Mononuclear cell (primary cell): Measurements from ENCODE around the gene CHKB. TPM values are rescaled to one million over a fixed set of nuclear protein-coding genes. Genes with fewer than 3 reads are reported as not detected.
A peak's percentile ranks its signal among the peaks of the same experiment; 100 is the strongest.
"Not testable (repeated sequence)": the region's sequence is repeated elsewhere in the genome, so short reads cannot be mapped to it uniquely, and the experiment has no call there.

Source experiments
- H3K27me3 ChIP-seq: 2 replicates; pipeline ENCODE4 v1.6.0; 2011; ENCODE audit warnings: low read length, control low read depth; ENCODE audit not compliant: insufficient read depth
- H3K4me1 ChIP-seq: 2 replicates; pipeline ENCODE4 v1.5.1; 2011; ENCODE audit warnings: mild to moderate bottlenecking, low read length, control low read depth; ENCODE audit not compliant: insufficient read depth
- H3K4me3 ChIP-seq: 2 replicates; pipeline ENCODE4 v1.5.1; 2011; ENCODE audit warnings: mild to moderate bottlenecking, low read length, moderate library complexity
- H3K9me3 ChIP-seq: 2 replicates; pipeline ENCODE4 v1.5.1; 2011; ENCODE audit warnings: low read depth, mild to moderate bottlenecking, control low read depth, low read length
- total RNA-seq: library from RNA; depleted of rRNA; stranded (reverse); fragments of >200 nt; gene quantifications from one replicate; pipeline ENCODE4 v1.2.3, GENCODE V29; 2012

Gene CHKB
- total RNA-seq, 1 donor = 40.0 TPM

- Histone ChIP-seq H3K27me3 (no peaks in the 10 kb centered on the region), H3K9me3 (no peaks in the 10 kb centered on the region), H3K4me3 (peak overlapping the region; percentile 46), H3K4me1 (peaks cover 36% of the 10 kb centered on the region)
Observed at GRCh38 chr22:50621356-50621880, 38.8 kb upstream of the CHKB start.

DNA sequence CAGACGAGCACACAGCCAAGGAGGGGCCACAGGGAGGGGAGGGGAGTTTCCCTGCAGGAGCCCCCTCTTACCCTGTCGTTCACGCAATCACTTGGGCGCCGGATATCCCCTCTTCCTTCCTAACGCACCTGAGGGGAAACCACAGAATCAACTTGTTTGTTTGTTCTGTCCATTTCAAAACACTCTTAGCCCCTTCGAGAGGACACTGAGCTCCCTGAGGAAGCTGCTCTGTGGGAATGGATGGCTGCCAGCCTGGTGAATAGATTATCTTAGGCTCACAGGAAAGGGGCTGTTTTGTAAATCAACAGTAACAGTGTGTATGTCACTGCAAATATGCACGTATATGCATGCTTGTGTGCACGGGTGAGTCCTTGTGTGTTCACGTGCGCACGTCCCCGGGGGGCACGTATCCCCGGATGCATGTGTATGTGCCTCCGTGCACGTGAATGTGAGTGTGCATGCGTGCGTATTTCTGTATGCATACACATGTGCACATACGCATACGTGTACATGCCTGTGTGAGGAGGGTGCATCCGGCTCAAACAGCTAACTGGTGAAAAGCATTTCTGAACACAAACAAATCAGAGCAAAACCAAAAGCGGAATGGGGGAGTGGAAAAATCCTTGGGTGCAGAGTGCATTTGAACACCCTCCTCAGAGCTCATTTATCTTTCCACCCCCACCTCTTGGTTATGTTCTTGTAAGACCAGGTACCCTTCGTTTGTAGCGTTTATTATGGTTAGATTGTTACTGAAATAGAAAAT is 38.1 kb upstream of the CHKB start:
- Histone ChIP-seq H3K27me3 (no peaks in the 10 kb centered on the region), H3K4me1 (peaks cover 36% of the 10 kb centered on the region), H3K4me3 (peak overlapping the region; percentile 46), H3K9me3 (no peaks in the 10 kb centered on the region)

DNA sequence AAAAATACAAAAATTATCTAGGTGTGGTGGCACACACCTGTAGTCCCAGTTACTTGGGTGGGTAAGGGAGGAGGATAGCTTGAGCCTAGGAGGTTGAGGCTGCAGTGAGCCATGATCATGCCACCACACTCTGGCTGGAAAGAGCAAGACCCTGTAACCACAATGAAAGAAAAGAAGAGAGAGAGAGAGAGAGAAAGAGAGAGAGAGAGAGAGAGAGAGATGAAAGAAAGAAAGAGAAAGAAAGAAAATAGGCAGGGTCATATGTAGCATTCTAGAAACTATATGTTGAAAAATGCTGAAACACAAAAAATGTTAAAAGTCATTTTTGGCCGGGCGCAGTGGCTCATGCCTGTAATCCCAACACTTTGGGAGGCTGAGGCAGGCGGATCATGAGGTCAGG is 31.6 kb upstream of the CHKB start:
- not testable (repeated sequence) for H3K4me3 ChIP-seq, H3K9me3 ChIP-seq, H3K4me1 ChIP-seq, H3K27me3 ChIP-seq

GRCh38 chr22:50613291-50613981 is 30.8 kb upstream of the CHKB start:
- H3K4me1 ChIP-seq = no peaks in the 10 kb centered on the region
- no peak overlapping the region for H3K4me3 ChIP-seq

GRCh38 chr22:50612528-50613221 is 30.0 kb upstream of the CHKB start:
- Histone ChIP-seq H3K9me3 (no peaks in the 10 kb centered on the region), H3K4me1 (no peaks in the 10 kb centered on the region), H3K4me3 (no peak overlapping the region), H3K27me3 (no peaks in the 10 kb centered on the region)

More at GRCh38 chr22:50613291-50613981, 30.8 kb upstream of the CHKB start:
- H3K27me3 ChIP-seq = no peaks in the 10 kb centered on the region
- no peaks in the 10 kb centered on the region for H3K9me3 ChIP-seq

DNA sequence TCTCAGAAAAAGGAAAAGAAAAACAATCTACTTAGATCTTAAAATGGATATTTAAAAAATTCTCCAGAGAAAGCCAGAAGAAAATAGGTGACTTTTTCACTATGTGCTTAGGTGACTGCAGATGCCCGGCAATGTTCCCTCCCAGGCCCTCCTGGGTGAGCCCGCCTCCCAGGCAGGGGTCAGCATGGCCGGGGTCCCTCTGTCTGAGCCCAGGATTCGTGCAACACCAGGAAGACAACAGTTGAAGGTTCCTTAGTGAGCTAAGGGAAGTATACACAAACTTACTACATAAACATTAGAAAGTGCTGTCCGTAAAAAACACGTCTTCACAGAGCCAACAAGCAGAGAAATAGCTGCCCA is 29.5 kb upstream of the CHKB start:
- Histone ChIP-seq H3K4me1 (no peaks in the 10 kb centered on the region), H3K4me3 (no peak overlapping the region), H3K9me3 (no peaks in the 10 kb centered on the region), H3K27me3 (no peaks in the 10 kb centered on the region)

DNA sequence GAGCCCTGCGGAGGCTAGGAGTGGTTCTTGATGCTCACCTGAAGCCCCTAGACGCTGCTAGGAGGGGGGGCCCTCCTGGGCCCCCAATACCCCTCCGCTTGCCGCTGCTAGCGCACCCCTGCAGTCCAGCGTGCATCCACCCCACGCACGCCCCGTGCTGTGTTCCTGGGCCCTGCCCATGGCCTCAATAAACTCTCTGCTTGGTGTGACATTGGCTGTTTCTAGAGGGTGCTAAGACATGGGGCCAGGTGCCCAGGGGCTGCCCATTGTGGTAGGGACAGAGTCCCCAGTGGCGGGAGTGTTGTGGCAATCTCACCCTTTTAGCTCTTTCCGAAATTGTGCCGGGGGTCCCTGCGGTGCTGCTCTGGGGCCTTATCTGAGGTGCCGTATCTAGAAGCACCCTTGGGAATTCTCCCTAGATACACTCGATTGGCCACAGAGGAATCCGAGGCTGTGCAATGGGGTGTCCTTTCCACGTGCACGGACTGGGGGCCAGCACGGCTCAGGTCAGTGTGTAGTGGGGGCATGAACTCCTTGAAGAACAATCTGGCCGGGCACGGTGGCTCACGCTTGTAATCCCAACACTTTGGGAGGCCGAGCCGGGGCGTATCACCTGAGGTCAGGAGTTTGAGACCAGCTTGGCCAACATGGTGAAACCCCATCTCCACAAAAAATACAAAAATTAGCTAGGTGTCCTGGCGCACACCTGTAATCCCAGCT is 28.9 kb upstream of the CHKB start:
- H3K9me3 ChIP-seq = no peaks in the 10 kb centered on the region
- H3K27me3 ChIP-seq = no peaks in the 10 kb centered on the region
- no peak overlapping the region for H3K4me3 ChIP-seq
- H3K4me1 ChIP-seq = no peaks in the 10 kb centered on the region

- H3K4me3 ChIP-seq = no peak overlapping the region
- H3K9me3 ChIP-seq = no peaks in the 10 kb centered on the region
Observed at GRCh38 chr22:50610581-50610980, 27.9 kb upstream of the CHKB start.

GRCh38 chr22:50610041-50610451 is 27.4 kb upstream of the CHKB start:
- no peaks in the 10 kb centered on the region for H3K9me3 ChIP-seq
- H3K27me3 ChIP-seq = peaks cover 6% of the 10 kb centered on the region
- H3K4me1 ChIP-seq = no peaks in the 10 kb centered on the region

More at GRCh38 chr22:50610581-50610980, 27.9 kb upstream of the CHKB start:
- Histone ChIP-seq H3K27me3 (peaks cover 3% of the 10 kb centered on the region), H3K4me1 (no peaks in the 10 kb centered on the region)

DNA sequence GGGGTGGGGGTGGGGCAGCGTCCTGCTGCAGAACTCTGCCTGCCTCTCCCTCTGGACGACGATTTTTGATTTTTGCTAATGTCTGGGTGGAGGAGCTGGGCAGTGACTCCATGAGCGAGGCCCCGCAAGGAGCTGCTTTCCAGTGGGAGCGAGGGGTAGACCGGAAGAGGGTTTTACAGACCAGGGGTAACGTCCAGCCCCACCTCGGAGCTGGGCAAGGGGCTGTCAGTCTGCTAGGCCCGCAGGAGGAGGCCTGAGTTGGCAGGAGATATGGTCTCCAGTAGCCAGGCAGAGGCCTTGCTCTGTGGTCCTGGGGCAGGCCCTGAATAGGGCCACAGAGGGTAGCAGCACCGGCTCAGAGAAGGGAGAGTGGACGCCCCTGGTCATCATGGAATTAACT is 26.9 kb upstream of the CHKB start:
- Histone ChIP-seq H3K4me1 (no peaks in the 10 kb centered on the region), H3K27me3 (peaks cover 10% of the 10 kb centered on the region), H3K9me3 (no peaks in the 10 kb centered on the region)

More at GRCh38 chr22:50610041-50610451, 27.4 kb upstream of the CHKB start:
- H3K4me3 ChIP-seq = no peak overlapping the region

DNA sequence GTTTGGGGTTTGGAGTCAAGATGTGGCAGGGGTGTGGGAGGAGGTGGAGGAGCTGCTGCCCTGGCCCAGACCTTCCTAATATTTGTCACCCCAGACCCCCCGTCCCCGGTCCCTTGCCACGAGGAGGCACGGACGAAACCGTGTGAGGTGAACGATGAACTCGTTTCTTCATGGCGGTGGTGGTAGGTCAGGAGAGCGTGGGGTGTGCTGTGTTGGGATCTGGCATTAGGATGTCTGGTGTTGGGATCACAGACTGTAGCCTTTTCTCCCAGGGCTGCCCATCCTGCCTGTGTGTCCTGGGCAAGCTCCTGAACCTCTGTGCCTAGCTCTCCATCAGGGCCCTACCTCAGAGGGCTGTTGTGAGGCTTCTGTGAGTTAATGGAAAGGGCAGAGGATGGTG is 26.3 kb upstream of the CHKB start:
- peaks cover 10% of the 10 kb centered on the region for H3K27me3 ChIP-seq
- no peaks in the 10 kb centered on the region for H3K9me3 ChIP-seq
- H3K4me1 ChIP-seq = no peaks in the 10 kb centered on the region
- no peak overlapping the region for H3K4me3 ChIP-seq

More for the DNA sequence above, 26.9 kb upstream of the CHKB start:
- no peak overlapping the region for H3K4me3 ChIP-seq

DNA sequence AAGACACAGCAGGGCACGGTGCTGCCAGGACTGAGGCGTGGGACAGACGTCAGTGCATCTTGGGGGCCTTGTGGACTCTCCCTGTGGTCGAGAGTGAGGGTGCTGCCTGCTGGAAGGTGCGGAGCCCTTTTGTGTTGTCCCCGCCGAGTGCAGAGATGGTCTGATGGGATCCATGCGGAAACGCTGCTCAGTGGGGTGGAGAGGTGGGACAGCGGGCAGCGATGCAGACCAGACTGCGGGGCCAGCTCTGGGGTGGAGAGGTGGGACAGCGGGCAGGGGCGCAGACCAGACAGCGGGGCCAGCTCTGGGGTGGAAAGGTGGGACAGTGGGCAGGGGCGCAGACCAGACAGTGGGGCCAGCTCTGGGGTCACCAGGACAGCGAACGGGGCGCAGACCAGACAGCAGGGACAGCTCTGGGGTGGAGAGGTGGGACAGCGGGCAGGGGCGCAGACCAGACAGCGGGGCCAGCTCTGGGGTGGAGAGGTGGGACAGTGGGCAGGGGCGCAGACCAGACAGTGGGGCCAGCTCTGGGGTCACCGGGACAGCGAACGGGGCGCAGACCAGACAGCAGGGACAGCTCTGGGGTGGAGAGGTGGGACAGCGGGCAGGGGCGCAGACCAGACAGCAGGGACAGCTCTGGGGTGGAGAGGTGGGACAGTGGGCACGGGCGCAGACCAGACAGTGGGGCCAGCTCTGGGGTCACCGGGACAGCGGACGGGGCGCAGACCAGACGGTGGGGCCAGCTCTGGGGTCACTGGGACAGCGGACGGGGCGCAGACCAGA is 25.6 kb upstream of the CHKB start:
- not testable (repeated sequence) for H3K9me3 ChIP-seq, H3K4me1 ChIP-seq, H3K4me3 ChIP-seq
- H3K27me3 ChIP-seq = peaks cover 12% of the 10 kb centered on the region

GRCh38 chr22:50607659-50608020 is 25.0 kb upstream of the CHKB start:
- no peaks in the 10 kb centered on the region for H3K4me1 ChIP-seq
- no peak overlapping the region for H3K4me3 ChIP-seq
- H3K27me3 ChIP-seq = peaks cover 19% of the 10 kb centered on the region
- H3K9me3 ChIP-seq = no peaks in the 10 kb centered on the region

DNA sequence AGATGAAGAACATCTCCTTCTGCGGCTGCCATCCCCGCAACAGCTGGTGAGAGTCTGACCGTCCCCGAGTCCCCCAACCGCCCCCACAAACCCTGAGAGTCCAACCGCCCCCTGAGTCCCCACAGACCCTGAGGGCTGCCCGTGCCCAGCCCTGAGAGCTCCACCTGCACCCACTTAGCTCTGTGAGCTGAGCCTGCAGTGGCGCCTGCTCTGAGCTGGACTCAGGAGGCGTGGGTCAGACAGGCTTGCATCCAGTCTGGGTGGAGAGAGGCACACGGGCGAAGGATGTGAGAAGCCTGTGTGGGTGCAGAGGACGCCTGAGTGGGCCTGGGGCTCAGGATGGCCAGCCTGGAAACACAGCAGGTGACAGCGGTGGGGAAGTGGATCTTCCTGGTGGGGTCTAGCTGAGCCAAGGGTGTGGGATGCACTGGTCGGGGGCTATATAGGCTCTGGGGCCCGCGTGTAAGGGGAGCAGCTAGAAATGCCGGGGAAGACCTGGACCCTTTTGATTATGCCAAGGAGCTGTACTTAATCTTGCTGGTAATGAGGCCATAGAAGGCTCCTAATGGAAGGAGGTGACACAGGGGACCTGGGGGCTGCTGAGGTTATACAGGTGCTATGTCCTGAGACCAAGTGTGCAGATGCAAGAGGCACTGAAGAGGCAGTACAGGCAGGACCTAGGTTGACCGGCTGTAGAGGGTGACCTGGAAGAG is 24.5 kb upstream of the CHKB start:
- Histone ChIP-seq H3K4me3 (no peak overlapping the region), H3K9me3 (no peaks in the 10 kb centered on the region), H3K4me1 (no peaks in the 10 kb centered on the region), H3K27me3 (peaks cover 24% of the 10 kb centered on the region)
